Fibroblast of lung (primary cell): Measurements from ENCODE around the gene CNTN4.

ENCODE experiments used
- CTCF ChIP-seq, 2 donors: IDR thresholded peaks in 1 of 2; conservative IDR thresholded peaks in 1 of 2; 1 replicate in 1 of 2; 2 replicates in 1 of 2; pipeline ENCODE4 v1.5.1; 2011 to 2012; ENCODE audit warnings: low read length in 2 of 2, control low read depth in 1 of 2, inconsistent platforms in 1 of 2, low read depth in 1 of 2, mild to moderate bottlenecking in 1 of 2
- EZH2 ChIP-seq: IDR thresholded peaks from 2 replicates; pipeline ENCODE4 v1.5.1; 2012; ENCODE audit warnings: low read length, control low read depth, mild to moderate bottlenecking; ENCODE audit errors: missing control alignments

GRCh38 chr3:2300938-2301337, 202.3 kb downstream of the CNTN4 start:
- no peak for TF ChIP-seq EZH2
- no peak for TF ChIP-seq CTCF (conservative IDR thresholded peaks at IDR 0.05 in 1 of 2, IDR thresholded peaks at IDR 0.05 in 1 of 2; ENCODE audit: low read depth in 1 of 2, low read length in 2 of 2)
